Common myeloid progenitor, CD34-positive (primary cell): ENCODE measurements around the gene CD164L2.
"Not testable (repeated sequence)": the region's sequence is repeated elsewhere in the genome, so short reads cannot be mapped to it uniquely, and the experiment has no call there.

Experiments
- CTCF ChIA-PET: fragments of 350-600 bp; sonication (Branson Sonifier 250); formaldehyde crosslinking; loops from one replicate; lab custom pipeline; 2021; ENCODE audit warnings: antibody characterized with exemption; lab: Charles Lee
- POLR2A ChIA-PET: fragments of 350-600 bp; sonication (Branson Sonifier 250); formaldehyde crosslinking; loops from one replicate; lab custom pipeline; 2021; ENCODE audit warnings: antibody characterized with exemption; lab: Charles Lee
- DNase-seq, 3 donors: peaks; one replicate each; pipeline versions ENCODE4 v3.0.0 to v3.0.0-alpha.2; 2013
- H3K27ac ChIP-seq, 2 experiments: 1 replicate in 1 of 2; 2 replicates in 1 of 2; pipeline ENCODE4 v1.7.0; 2013; ENCODE audit warnings: inconsistent platforms in 2 of 2, low read length in 2 of 2, mild to moderate bottlenecking in 2 of 2, low read depth in 1 of 2, moderate library complexity in 1 of 2; ENCODE audit not compliant: severe bottlenecking in 2 of 2, insufficient read depth in 1 of 2, poor library complexity in 1 of 2
- H3K27me3 ChIP-seq, 5 experiments: replicated peaks in 2 of 5; 1 replicate in 3 of 5; 2 replicates in 2 of 5; pipeline versions ENCODE4 v1.6.1 to v1.7.0; 2013; ENCODE audit warnings: low read length in 4 of 5, mild to moderate bottlenecking in 2 of 5, moderate library complexity in 2 of 5, inconsistent platforms in 1 of 5; ENCODE audit not compliant: insufficient read depth in 5 of 5, control insufficient read depth in 4 of 5
- H3K36me3 ChIP-seq, 4 experiments: 1 replicate in 2 of 4; 2 replicates in 2 of 4; pipeline versions ENCODE4 v1.6.1 to v1.7.0; 2013; ENCODE audit warnings: low read length in 3 of 4, control low read depth in 1 of 4, mild to moderate bottlenecking in 1 of 4; ENCODE audit not compliant: control insufficient read depth in 4 of 4, insufficient read depth in 4 of 4
- H3K4me1 ChIP-seq, 4 experiments: 1 replicate in 3 of 4; 2 replicates in 1 of 4; pipeline versions ENCODE4 v1.6.1 to v1.7.1; 2013; ENCODE audit warnings: low read length in 3 of 4, mild to moderate bottlenecking in 3 of 4, control low read depth in 1 of 4, inconsistent platforms in 1 of 4, moderate library complexity in 1 of 4; ENCODE audit not compliant: control insufficient read depth in 4 of 4, insufficient read depth in 4 of 4; ENCODE audit errors: control extremely low read depth in 1 of 4
- H3K4me3 ChIP-seq, 7 experiments: 1 replicate in 4 of 7; 2 replicates in 3 of 7; pipeline versions ENCODE4 v1.5.1 to v1.7.0; 2013; ENCODE audit warnings: mild to moderate bottlenecking in 7 of 7, low read length in 6 of 7, moderate library complexity in 6 of 7, inconsistent platforms in 2 of 7, low read depth in 2 of 7, control low read depth in 1 of 7; ENCODE audit not compliant: insufficient read depth in 4 of 7, control insufficient read depth in 1 of 7; ENCODE audit errors: extremely low read depth in 1 of 7
- H3K9me3 ChIP-seq, 5 experiments: 1 replicate in 4 of 5; 2 replicates in 1 of 5; pipeline versions ENCODE4 v1.6.1 to v1.7.1; 2013; ENCODE audit warnings: low read length in 4 of 5, mild to moderate bottlenecking in 2 of 5, inconsistent platforms in 1 of 5, low read depth in 1 of 5, moderate library complexity in 1 of 5; ENCODE audit not compliant: control insufficient read depth in 4 of 5, insufficient read depth in 2 of 5; ENCODE audit errors: control extremely low read depth in 1 of 5
- WGBS: methylation state at CpG from one replicate; pipeline ENCODE4 v1.1.5; 2013; ENCODE audit not compliant: insufficient coverage; 5-methylcytosine and 5-hydroxymethylcytosine counted together

Gene CD164L2

GRCh38 chr1:27414091-27414490 lies 31.0 kb upstream of the CD164L2 start:
- WGBS: no CpG with 5 or more reads among the region's 1 CpG
- CTCF ChIA-PET: interaction anchor here (0.6 to 13.5 kb wide), 12 partner anchors 11 to 192 kb away, joined by 3 to 119 read pairs (median 4); partner anchors contain the start of genes AHDC1, SYTL1 and WASF2
- no peak for DNase-seq
- peaks cover 4 to 19% (median 11%) of the 10 kb centered on the region in 4 experiments for H3K4me1 ChIP-seq
- H3K4me3 ChIP-seq: no peak overlapping the region
- peaks cover 51 to 94% (median 70%) of the 10 kb centered on the region in 4 experiments for H3K36me3 ChIP-seq
- no peaks in the 10 kb centered on the region for H3K27me3 ChIP-seq
- POLR2A ChIA-PET: no interaction called here
- no peak overlapping the region for H3K27ac ChIP-seq
- H3K9me3 ChIP-seq: no peaks in the 10 kb centered on the region

GRCh38 chr1:27413004-27413403 lies 29.9 kb upstream of the CD164L2 start:
- ChIA-PET CTCF (interaction anchor here (0.8 to 13.5 kb wide), 8 partner anchors 10 to 249 kb away, joined by 3 to 119 read pairs (median 10); partner anchors contain the start of gene AHDC1), POLR2A (no interaction called here)
- Histone ChIP-seq H3K27ac (no peak overlapping the region), H3K27me3 (no peaks in the 10 kb centered on the region), H3K4me1 (peaks cover 4 to 18% (median 11%) of the 10 kb centered on the region in 4 experiments), H3K36me3 (peaks cover 52 to 94% (median 74%) of the 10 kb centered on the region in 4 experiments), H3K4me3 (no peak overlapping the region), H3K9me3 (no peaks in the 10 kb centered on the region)
- WGBS: 89% methylated on average over 3 of the region's 4 CpGs
- DNase-seq: no peak

GRCh38 chr1:27412502-27412901 lies 29.4 kb upstream of the CD164L2 start:
- no peak overlapping the region for H3K4me3 ChIP-seq
- peaks cover 3 to 17% (median 12%) of the 10 kb centered on the region in 4 experiments for H3K4me1 ChIP-seq
- WGBS: 100% methylated on average over 1 of the region's 4 CpGs
- no peaks in the 10 kb centered on the region for H3K9me3 ChIP-seq
- ChIA-PET POLR2A (no interaction called here), CTCF (interaction anchor here (0.8 to 13.5 kb wide), 7 partner anchors 10 to 250 kb away, joined by 3 to 119 read pairs (median 10); partner anchors contain the start of gene AHDC1)
- peaks cover 52 to 94% (median 77%) of the 10 kb centered on the region in 4 experiments for H3K36me3 ChIP-seq
- H3K27ac ChIP-seq: no peak overlapping the region
- DNase-seq: no peak
- no peaks in the 10 kb centered on the region for H3K27me3 ChIP-seq

GRCh38 chr1:27410709-27411108 lies 27.6 kb upstream of the CD164L2 start:
- H3K27me3 ChIP-seq: no peaks in the 10 kb centered on the region
- 95% methylated on average over 2 of the region's 2 CpGs for whole genome bisulfite sequencing
- POLR2A ChIA-PET: interaction anchor here (0.8 kb wide), 1 partner anchor 25 kb away, joined by 3 read pairs; no protein-coding TSS in a partner anchor
- H3K9me3 ChIP-seq: no peaks in the 10 kb centered on the region
- CTCF ChIA-PET: interaction anchor here (1.2 to 13.5 kb wide), 5 partner anchors 9 to 209 kb away, joined by 3 to 119 read pairs (median 6); partner anchors contain the start of gene AHDC1
- no peak overlapping the region for H3K27ac ChIP-seq
- DNase-seq: no peak
- no peak overlapping the region for H3K4me3 ChIP-seq
- peaks cover 48 to 93% (median 79%) of the 10 kb centered on the region in 4 experiments for H3K36me3 ChIP-seq
- H3K4me1 ChIP-seq: peaks cover 0 to 14% (median 10%) of the 10 kb centered on the region in 4 experiments

- peaks cover under 1 to 24% (median 20%) of the 10 kb centered on the region in 4 experiments for H3K4me1 ChIP-seq
- no peak overlapping the region for H3K27ac ChIP-seq
- H3K36me3 ChIP-seq: peaks cover 43 to 83% (median 73%) of the 10 kb centered on the region in 4 experiments
- WGBS: 98% methylated on average over 6 of the region's 11 CpGs
- DNase-seq: no peak
- H3K4me3 ChIP-seq: no peak overlapping the region
- POLR2A ChIA-PET: no interaction called here
- CTCF ChIA-PET: interaction anchor here (7.6 to 13.5 kb wide), 2 partner anchors 17 to 197 kb away, joined by 55 to 119 read pairs; partner anchors contain the start of gene AHDC1
- no peaks in the 10 kb centered on the region for H3K9me3 ChIP-seq
- H3K27me3 ChIP-seq: no peaks in the 10 kb centered on the region
Observed at GRCh38 chr1:27409669-27410068, 26.5 kb upstream of the CD164L2 start.

DNA sequence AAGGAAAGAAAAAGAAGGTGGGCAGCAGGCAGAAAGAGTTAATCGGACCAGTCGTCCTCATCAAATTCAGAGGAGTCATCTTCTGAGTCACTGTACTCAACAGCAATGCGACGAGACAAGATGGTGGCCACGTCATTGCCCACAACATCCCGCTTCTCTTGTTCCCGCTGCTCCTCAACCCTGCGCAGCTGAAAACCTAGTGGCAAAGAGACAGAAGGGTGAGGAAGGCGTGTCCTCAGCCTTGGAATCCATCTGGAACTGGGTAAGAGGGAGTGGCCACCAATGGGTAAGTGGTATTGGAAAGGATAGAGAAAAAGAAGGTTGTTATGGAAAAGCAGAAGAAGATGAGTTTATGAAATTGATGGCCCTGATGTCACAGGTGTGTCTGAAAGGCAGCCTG lies 25.0 kb upstream of the CD164L2 start:
- CTCF ChIA-PET: interaction anchor here (1.1 kb wide), 1 partner anchor 199 kb away, joined by 3 read pairs; no protein-coding TSS in a partner anchor
- no peaks in the 10 kb centered on the region for H3K9me3 ChIP-seq
- no peaks in the 10 kb centered on the region for H3K27me3 ChIP-seq
- POLR2A ChIA-PET: interaction anchor here (0.7 kb wide), 1 partner anchor 89 kb away, joined by 4 read pairs; no protein-coding TSS in a partner anchor
- WGBS: 98% methylated on average over 9 of the region's 9 CpGs
- no peak overlapping the region for H3K4me3 ChIP-seq
- peaks cover 7 to 40% (median 36%) of the 10 kb centered on the region in 4 experiments for H3K4me1 ChIP-seq
- DNase-seq: no peak
- peak overlapping the region in 1 of 2 experiments; percentile 56 for H3K27ac ChIP-seq
- peaks cover 38 to 68% (median 58%) of the 10 kb centered on the region in 4 experiments for H3K36me3 ChIP-seq

- peaks cover 10 to 53% (median 49%) of the 10 kb centered on the region in 4 experiments for H3K4me1 ChIP-seq
- WGBS: 86% methylated on average over 2 of the region's 2 CpGs
- H3K9me3 ChIP-seq, H3K27me3 ChIP-seq, POLR2A ChIA-PET, DNase-seq, H3K4me3 ChIP-seq: not testable (repeated sequence)
- CTCF ChIA-PET: interaction anchor here (0.6 to 3.0 kb wide), 4 partner anchors 9 to 150 kb away, joined by 3 to 22 read pairs (median 4); no protein-coding TSS in a partner anchor
- peaks cover 26 to 56% (median 46%) of the 10 kb centered on the region in 4 experiments for H3K36me3 ChIP-seq
- H3K27ac ChIP-seq: peak overlapping the region in 1 of 2 experiments; percentile 56
Observed at GRCh38 chr1:27406791-27407190, 23.7 kb upstream of the CD164L2 start.
